Breast epithelium (tissue), 3 donors: ENCODE measurements around the gene ATG10.

Experiments
- CTCF ChIP-seq, 3 donors: fragments of 450-650 bp; IDR thresholded peaks; one replicate each; pipeline ENCODE4 v1.5.1; 2016 to 2017; ENCODE audit warnings: antibody characterized with exemption in 3 of 3, mild to moderate bottlenecking in 3 of 3, moderate library complexity in 3 of 3
- POLR2A ChIP-seq: fragments of 450-650 bp; IDR thresholded peaks from one replicate; pipeline ENCODE4 v1.6.1; 2016; ENCODE audit warnings: antibody characterized with exemption, mild to moderate bottlenecking, moderate library complexity
- POLR2AphosphoS5 ChIP-seq, 3 donors: sonication (generic); formaldehyde crosslinking; IDR thresholded peaks; one replicate each; pipeline ENCODE4 v1.6.1; 2017; ENCODE audit warnings: antibody characterized with exemption in 3 of 3

GRCh38 chr5:82163452-82164175 is 191.8 kb downstream of the ATG10 start:
- TF ChIP-seq CTCF (IDR thresholded peaks at IDR 0.05) (no peak), POLR2A (no peak), POLR2AphosphoS5 (IDR thresholded peaks at IDR 0.05) (no peak)
